Iris pigment epithelial cell (primary cell): ENCODE data around the gene AGBL4.
"Not testable (repeated sequence)": the region's sequence is repeated elsewhere in the genome, so short reads cannot be mapped to it uniquely, and the experiment has no call there.

Source experiments
- DNase-seq: peaks from one replicate; pipeline ENCODE4 v3.0.0-alpha.2; 2011; ENCODE audit warnings: low read depth

The AGBL4 gene

GRCh38 chr1:49028396-49028795 is 995.4 kb downstream of the AGBL4 start:
- DNase-seq = no peak

GRCh38 chr1:49026230-49026811 is 997.4 kb downstream of the AGBL4 start:
- no peak for DNase-seq

- DNase-seq = no peak
Measured at GRCh38 chr1:49016030-49016977, 1007.5 kb downstream of the AGBL4 start.

GRCh38 chr1:49013079-49013478 is 1010.7 kb downstream of the AGBL4 start:
- no peak for DNase-seq

GRCh38 chr1:49002981-49003380 is 1020.8 kb downstream of the AGBL4 start:
- DNase-seq = not testable (repeated sequence)

GRCh38 chr1:48999321-48999720 is 1024.4 kb downstream of the AGBL4 start:
- no peak for DNase-seq

GRCh38 chr1:48996311-48996710 is 1027.4 kb downstream of the AGBL4 start:
- no peak for DNase-seq

GRCh38 chr1:48988633-48989197 is 1035.0 kb downstream of the AGBL4 start:
- no peak for DNase-seq

- no peak for DNase-seq
Measured at GRCh38 chr1:48979940-48980339, 1043.8 kb downstream of the AGBL4 start.

- no peak for DNase-seq
Measured at GRCh38 chr1:48978413-48978812, 1045.3 kb downstream of the AGBL4 start.

GRCh38 chr1:48977273-48977672 is 1046.5 kb downstream of the AGBL4 start:
- no peak for DNase-seq

GRCh38 chr1:48969971-48970370 is 1053.8 kb downstream of the AGBL4 start:
- DNase-seq = no peak

- DNase-seq = no peak
Measured at GRCh38 chr1:48967318-48967717, 1056.4 kb downstream of the AGBL4 start.

- peak; percentile 1 for DNase-seq
Measured at GRCh38 chr1:48966583-48966982, 1057.2 kb downstream of the AGBL4 start.

GRCh38 chr1:48960320-48960719 is 1063.4 kb downstream of the AGBL4 start:
- DNase-seq = no peak

- DNase-seq = no peak
Measured at GRCh38 chr1:48955774-48956173, 1068.0 kb downstream of the AGBL4 start.

GRCh38 chr1:48953617-48954016 is 1070.1 kb downstream of the AGBL4 start:
- no peak for DNase-seq

- DNase-seq = no peak
Measured at GRCh38 chr1:48948562-48948961, 1075.2 kb downstream of the AGBL4 start.

GRCh38 chr1:48947761-48948537 is 1075.8 kb downstream of the AGBL4 start:
- DNase-seq = no peak

GRCh38 chr1:48946070-48946469 is 1077.7 kb downstream of the AGBL4 start:
- DNase-seq = no peak

- DNase-seq = no peak
Measured at GRCh38 chr1:48944811-48945210, 1078.9 kb downstream of the AGBL4 start.

- no peak for DNase-seq
Measured at GRCh38 chr1:48943826-48944225, 1079.9 kb downstream of the AGBL4 start.
